ENCODE results near the gene OR8G5.
A peak's percentile ranks its signal among the peaks of the same experiment; 100 is the strongest.
"Not testable (repeated sequence)": the region's sequence is repeated elsewhere in the genome, so short reads cannot be mapped to it uniquely, and the experiment has no call there.

Gene OR8G5

GRCh38 chr11:124256076-124256475 is at the start of gene OR8G5:
OR8G5 (plus strand) TSS chr11:124256376; CDS start chr11:124264932, 8,556 bp downstream.
- no peak for DNase-seq (ENCODE audit: low spot score)

GRCh38 chr11:124207102-124207792 is 48.9 kb upstream of the OR8G5 start:
- no peak for DNase-seq (ENCODE audit: low spot score)

DNA sequence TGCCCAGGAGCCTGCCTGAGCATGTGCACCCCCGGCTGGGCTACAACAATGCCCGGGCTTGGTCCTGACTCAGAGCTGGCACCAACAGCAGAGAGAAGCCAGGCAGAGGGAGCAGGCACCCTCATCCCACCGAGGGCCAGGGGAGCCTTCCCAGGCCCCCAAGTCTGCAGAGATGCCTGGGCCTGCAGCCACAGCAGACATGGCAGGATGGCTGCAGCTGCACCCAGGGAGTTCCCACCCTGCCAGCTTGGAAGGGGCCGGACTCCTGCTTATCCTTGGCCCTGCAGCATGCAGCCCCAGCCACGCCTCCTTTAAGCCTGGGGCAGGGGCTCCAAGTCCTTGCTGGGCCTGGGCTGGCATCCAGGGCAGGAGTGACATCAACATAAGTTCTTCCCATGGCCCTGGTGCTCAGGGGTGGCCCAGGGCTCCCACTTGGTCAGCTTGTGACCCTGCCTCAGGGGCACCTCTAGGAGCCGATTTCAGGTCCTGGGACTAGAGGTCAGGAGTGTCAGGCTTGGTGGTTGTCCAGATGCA is 46.3 kb upstream of the OR8G5 start:
- DNase-seq (ENCODE audit: low spot score), result no peak

- DNase-seq (ENCODE audit: low spot score), result no peak
Observed at GRCh38 chr11:124210421-124210820, 45.8 kb upstream of the OR8G5 start.

- no peak for DNase-seq (ENCODE audit: low spot score)
Observed at GRCh38 chr11:124211321-124211720, 44.9 kb upstream of the OR8G5 start.

DNA sequence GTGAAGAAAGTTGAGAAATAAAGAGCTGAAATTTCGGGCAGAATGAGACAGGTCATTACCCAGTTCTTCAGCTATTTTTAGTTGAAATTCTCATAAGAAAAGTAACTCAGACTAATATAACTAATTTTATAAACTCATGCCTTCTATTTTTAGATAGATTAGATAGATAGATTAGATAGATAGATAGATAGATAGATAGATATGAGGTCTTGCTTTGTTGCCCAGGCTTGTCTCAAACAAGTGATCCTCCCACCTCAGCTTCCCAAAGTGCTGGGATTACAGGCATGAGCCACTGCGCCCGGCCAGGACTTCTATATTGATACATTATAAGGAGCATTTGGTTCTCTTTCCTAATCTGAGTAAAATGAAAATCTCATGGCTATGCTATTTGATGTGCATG is 42.1 kb upstream of the OR8G5 start:
- DNase-seq (ENCODE audit: low spot score), result no peak

- DNase-seq (ENCODE audit: low spot score), result no peak
Observed at GRCh38 chr11:124219126-124219525, 37.0 kb upstream of the OR8G5 start.

DNA sequence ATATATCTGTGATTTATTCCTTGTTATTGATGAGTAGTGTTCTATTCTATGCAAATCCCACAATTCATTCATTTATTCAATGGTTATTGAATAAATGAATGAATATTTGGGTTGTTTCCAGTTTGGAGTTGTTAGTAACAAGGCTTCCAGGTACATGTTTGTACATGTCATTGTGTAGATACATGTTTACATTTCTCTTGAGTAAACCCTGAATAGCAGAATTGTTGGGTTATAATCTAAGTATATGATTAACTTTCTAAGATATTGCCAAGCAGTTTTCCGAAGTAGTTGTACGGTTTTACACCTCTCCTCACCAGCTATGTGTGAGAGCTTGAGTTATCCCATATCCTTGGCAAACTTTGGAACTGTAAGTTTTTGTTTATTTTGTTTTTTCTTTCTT is 33.8 kb upstream of the OR8G5 start:
- no peak for DNase-seq (ENCODE audit: low spot score)

DNA sequence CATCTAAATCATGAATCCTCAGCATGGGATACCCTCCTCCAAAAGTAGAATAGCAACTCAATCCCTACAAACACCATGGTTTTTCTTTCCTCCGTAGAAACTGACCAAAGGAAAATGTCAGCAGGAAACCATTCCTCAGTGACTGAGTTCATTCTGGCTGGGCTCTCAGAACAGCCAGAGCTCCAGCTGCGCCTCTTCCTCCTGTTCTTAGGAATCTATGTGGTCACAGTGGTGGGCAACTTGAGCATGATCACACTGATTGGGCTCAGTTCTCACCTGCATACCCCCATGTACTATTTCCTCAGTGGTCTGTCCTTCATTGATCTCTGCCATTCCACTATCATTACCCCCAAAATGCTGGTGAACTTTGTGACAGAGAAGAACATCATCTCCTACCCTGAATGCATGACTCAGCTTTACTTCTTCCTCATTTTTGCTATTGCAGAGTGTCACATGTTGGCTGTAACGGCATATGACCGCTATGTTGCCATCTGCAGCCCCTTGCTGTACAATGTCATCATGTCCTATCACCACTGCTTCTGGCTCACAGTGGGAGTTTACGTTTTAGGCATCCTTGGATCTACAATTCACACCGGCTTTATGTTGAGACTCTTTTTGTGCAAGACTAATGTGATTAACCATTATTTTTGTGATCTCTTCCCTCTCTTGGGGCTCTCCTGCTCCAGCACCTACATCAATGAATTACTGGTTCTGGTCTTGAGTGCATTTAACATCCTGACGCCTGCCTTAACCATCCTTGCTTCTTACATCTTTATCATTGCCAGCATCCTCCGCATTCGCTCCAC is 31.4 kb upstream of the OR8G5 start:
- DNase-seq (ENCODE audit: low spot score), result not testable (repeated sequence)

DNA sequence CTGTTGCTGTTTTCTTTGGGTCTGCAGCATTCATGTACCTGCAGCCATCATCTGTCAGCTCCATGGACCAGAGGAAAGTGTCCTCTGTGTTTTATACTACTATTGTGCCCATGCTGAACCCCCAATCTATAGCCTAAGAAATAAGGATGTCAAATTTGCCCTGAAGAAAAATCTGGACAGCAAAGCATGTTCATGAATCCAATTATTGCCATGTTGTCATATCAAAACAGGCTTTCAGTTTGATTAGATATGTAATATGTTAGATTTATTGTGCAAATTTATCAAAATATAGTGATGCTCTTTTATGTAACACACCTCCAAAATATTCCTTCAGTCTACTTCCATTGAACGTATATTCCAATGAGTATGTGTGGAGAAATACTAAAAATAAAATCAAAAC is 30.7 kb upstream of the OR8G5 start:
- DNase-seq (ENCODE audit: low spot score), result no peak

DNA sequence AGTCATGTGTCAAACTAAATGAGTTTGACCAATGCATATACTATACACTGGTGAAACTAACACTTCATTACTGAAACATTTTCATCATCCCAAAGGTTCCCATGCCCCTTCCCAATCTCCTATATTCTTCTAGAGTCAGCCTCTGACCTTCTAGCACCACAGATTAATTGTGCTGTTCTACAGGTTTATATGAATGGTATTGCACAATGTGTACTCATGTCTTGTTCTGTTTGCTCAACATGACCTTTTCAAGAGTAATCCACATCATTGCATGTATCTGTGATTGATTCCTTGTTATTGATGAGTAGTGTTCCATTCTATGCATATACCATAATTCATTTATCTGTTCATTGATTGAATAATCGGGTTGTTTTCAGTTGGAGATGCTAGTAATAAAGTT is 22.8 kb upstream of the OR8G5 start:
- no peak for DNase-seq (ENCODE audit: low spot score)

GRCh38 chr11:124238512-124238911 is 17.7 kb upstream of the OR8G5 start:
- no peak for DNase-seq (ENCODE audit: low spot score)

DNA sequence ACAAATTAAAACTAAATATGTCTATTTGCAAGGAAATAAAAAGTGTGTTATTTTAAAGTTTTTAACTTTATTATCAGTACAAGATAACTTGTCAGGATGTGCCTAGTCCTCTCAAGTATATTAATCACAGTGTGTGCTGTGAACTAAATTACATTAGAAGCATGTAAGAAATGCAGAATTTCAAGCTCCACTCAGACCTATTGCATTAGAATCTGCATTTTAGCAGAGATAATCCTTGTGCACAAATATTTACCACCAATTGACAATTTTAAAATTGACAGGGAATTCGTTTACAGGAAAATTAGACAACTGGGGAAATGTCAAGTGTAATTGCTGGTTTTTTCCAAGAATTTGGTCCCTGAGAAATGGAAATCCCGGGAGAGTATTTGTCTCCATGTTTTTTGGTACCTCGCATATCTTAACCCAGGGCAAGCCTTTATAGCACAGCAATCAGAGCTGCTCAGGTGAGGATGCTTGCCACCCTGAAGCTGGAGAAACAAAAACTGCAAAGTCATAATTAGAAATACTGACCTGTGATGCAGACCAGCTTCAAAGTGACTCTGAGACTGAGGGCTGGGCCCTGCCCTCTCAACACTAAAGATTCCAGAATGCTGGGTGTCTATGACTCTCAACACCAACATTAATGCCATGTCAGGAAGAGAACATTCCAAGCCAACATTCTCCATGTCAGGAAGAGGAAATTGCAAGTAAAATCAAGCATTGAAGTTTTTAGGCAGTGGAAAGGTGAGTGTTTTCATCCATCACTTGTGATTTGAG is 15.4 kb upstream of the OR8G5 start, which contains the start of gene OR8G1:
TSS of gene OR8G1 (plus strand) at position 475 of the 777 bp plus-strand sequence. CDS start 8,581 bp downstream, outside the sequence.
- DNase-seq (ENCODE audit: low spot score), result no peak

DNA sequence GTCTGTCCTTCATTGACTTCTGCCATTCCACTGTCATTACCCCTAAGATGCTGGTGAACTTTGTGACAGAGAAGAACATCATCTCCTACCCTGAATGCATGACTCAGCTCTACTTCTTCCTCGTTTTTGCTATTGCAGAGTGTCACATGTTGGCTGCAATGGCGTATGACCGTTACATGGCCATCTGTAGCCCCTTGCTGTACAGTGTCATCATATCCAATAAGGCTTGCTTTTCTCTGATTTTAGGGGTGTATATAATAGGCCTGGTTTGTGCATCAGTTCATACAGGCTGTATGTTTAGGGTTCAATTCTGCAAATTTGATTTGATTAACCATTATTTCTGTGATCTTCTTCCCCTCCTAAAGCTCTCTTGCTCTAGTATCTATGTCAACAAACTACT is 6.3 kb upstream of the OR8G5 start:
- not testable (repeated sequence) for DNase-seq (ENCODE audit: low spot score)

GRCh38 chr11:124265041-124265440 is 8.9 kb downstream of the OR8G5 start:
- DNase-seq (ENCODE audit: low spot score), result not testable (repeated sequence)

GRCh38 chr11:124270886-124271285 is 14.7 kb downstream of the OR8G5 start:
- peak; percentile 35 for DNase-seq (ENCODE audit: low spot score)

- no peak for DNase-seq (ENCODE audit: low spot score)
Observed at GRCh38 chr11:124274000-124274399, 17.8 kb downstream of the OR8G5 start.

- DNase-seq (ENCODE audit: low spot score), result no peak
Observed at GRCh38 chr11:124276081-124276480, 19.9 kb downstream of the OR8G5 start.

- no peak for DNase-seq (ENCODE audit: low spot score)
Observed at GRCh38 chr11:124277207-124277606, 21.0 kb downstream of the OR8G5 start.

DNA sequence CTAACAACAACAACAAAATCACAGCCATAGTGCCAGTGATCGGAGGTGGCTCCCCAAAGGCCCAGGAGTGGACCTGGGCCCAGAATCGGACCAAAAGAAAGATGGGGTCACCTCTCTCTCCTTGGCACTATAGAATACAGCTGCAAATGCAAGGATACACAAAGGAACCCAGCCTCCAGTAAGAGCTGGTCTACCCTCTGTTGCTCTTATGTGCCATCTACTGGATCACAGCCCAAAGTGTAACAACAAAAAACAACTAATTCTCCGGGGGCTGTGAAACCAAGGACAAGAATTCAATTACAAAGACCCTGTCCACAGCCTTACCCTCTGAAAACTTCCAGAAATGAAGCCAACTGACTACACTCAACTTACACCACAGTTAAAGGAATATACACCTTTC is 21.6 kb downstream of the OR8G5 start:
- no peak for DNase-seq (ENCODE audit: low spot score)

- no peak for DNase-seq (ENCODE audit: low spot score)
Observed at GRCh38 chr11:124278261-124278660, 22.1 kb downstream of the OR8G5 start.

DNA sequence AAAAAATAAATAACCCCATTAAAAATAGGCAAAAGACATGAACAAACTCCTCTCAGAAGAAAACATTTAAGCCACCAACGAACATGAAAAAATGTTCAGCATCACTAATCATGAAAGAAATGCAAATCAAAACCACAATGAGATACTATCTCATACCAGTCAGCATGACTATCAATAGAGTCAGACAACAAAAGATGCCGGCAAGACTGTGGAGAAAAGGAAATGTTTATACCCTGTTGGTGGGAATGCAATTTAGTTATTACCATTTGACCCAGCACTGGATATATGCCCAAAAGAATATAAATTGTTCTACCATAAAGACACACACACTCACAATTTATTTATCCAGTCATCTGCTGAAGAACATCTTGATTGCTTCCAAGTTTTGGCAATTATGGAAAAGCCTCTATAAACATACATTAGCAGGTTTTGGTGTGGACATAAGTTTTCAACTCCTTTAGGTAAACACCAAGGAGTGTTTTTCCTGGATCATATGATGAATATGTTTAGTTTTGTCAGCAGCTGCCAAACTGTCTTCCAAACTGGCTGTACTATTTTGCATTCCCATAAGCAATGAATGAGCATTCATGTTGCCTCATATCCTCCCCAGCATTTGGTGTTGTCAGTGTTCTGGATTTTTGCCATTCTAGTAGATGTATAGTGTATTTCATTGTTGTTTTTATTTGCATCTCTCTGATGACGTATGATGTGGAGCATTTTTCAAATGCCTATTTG is 29.6 kb downstream of the OR8G5 start:
- DNase-seq (ENCODE audit: low spot score), result peak; percentile 44
